CD4-positive, CD25-positive, alpha-beta regulatory T cell (primary cell): ENCODE results near the gene PLEKHM3. TPM values are rescaled to one million over a fixed set of nuclear protein-coding genes. Genes with fewer than 3 reads are reported as not detected.

Experiments used
- ATAC-seq, 2 donors: fragments of 150-1000 bp; cut with Tn5 transposase; one replicate each; pipeline ENCODE4 v1.10.0; 2021; ENCODE audit warnings: low read depth in 2 of 2, moderate number of reproducible peaks in 2 of 2, moderate library complexity in 1 of 2
- DNase-seq, 3 donors: peaks; one replicate each; pipeline versions ENCODE4 v3.0.0 to v3.0.0-alpha.2; 2012 to 2022; ENCODE audit warnings: mixed read lengths in 1 of 3
- H3K27ac ChIP-seq: one replicate; pipeline ENCODE4 v1.7.0; 2013; ENCODE audit warnings: mild to moderate bottlenecking, low read length; ENCODE audit not compliant: insufficient read depth, poor library complexity, severe bottlenecking
- H3K27me3 ChIP-seq: one replicate; pipeline ENCODE4 v1.7.0; 2013; ENCODE audit warnings: low read length; ENCODE audit not compliant: control insufficient read depth, insufficient read depth
- H3K36me3 ChIP-seq: one replicate; pipeline ENCODE4 v1.7.0; 2013; ENCODE audit warnings: mild to moderate bottlenecking, low read length, moderate library complexity; ENCODE audit not compliant: control insufficient read depth, insufficient read depth
- H3K4me1 ChIP-seq: 2 replicates; pipeline ENCODE4 v1.7.0; 2013; ENCODE audit warnings: mild to moderate bottlenecking, low read length; ENCODE audit not compliant: insufficient read depth, control insufficient read depth, poor library complexity, severe bottlenecking
- H3K4me3 ChIP-seq: one replicate; pipeline ENCODE4 v1.7.0; 2013; ENCODE audit warnings: low read depth, mild to moderate bottlenecking, low read length, moderate library complexity
- H3K9me3 ChIP-seq, 2 experiments: 1 replicate in 1 of 2; 2 replicates in 1 of 2; pipeline ENCODE4 v1.7.0; 2013; ENCODE audit warnings: low read length in 2 of 2, mild to moderate bottlenecking in 1 of 2, moderate library complexity in 1 of 2; ENCODE audit not compliant: control insufficient read depth in 2 of 2
- H3K27ac Mint-ChIP-seq, 3 donors: one replicate each; pipeline ENCODE4 v1.8.0; 2020 to 2022; ENCODE audit warnings: mild to moderate bottlenecking in 3 of 3, mixed read lengths in 3 of 3, moderate library complexity in 2 of 3
- H3K27me3 Mint-ChIP-seq: one replicate; pipeline ENCODE4 v1.8.0; 2022; ENCODE audit warnings: mild to moderate bottlenecking, mixed read lengths
- H3K36me3 Mint-ChIP-seq: one replicate; pipeline ENCODE4 v1.8.0; 2020; ENCODE audit warnings: mixed read lengths
- H3K4me1 Mint-ChIP-seq, 4 donors: one replicate each; pipeline ENCODE4 v1.8.0; 2020 to 2022; ENCODE audit warnings: mixed read lengths in 4 of 4, mild to moderate bottlenecking in 1 of 4
- H3K4me3 Mint-ChIP-seq, 4 donors: one replicate each; pipeline ENCODE4 v1.8.0; 2020 to 2022; ENCODE audit warnings: mild to moderate bottlenecking in 4 of 4, mixed read lengths in 4 of 4, moderate library complexity in 3 of 4
- H3K9me3 Mint-ChIP-seq, 7 donors: one replicate each; pipeline ENCODE4 v1.8.0; 2020 to 2022; ENCODE audit warnings: mixed read lengths in 7 of 7, mild to moderate bottlenecking in 3 of 7, moderate library complexity in 2 of 7
- polyA plus RNA-seq, 4 donors: library from polyadenylated mRNA; unstranded; fragments of 300-500 nt; fragmentation: Illumina TruSeq; gene quantifications; one replicate each; pipeline ENCODE4 v1.2.3, GENCODE V29; 2021
- total RNA-seq: library from RNA; stranded (reverse); gene quantifications from one replicate; pipeline ENCODE4 v1.2.3, GENCODE V29; 2022

Gene PLEKHM3
- total and polyA plus RNA-seq, 5 donors from 2014 or later, result 2.7 to 15.1 (median 3.4) TPM

DNA sequence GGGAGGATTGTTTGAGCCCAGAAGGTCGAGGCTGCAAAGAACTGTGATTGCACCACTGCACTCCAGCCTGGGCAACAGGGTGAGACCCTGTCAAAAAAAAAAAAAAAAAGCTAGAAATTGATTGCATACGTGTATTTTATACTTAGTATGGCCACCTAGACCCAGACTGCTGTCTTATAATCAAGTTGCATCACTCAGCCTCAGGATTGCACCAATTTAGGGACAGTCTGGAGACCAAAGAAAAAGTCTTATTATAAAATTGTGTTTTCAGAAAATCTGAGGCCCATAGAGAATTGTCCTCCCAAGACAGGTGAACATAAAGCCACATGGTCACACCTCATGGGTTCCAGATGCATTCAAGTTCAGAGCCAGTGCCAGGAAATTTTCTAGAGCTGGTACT is 17.1 kb upstream of the PLEKHM3 start:
- Mint-ChIP-seq H3K4me1 (no peaks in the 10 kb centered on the region), H3K9me3 (no peaks in the 10 kb centered on the region), H3K27me3 (peaks cover 17% of the 10 kb centered on the region), H3K4me3 (no peak overlapping the region), H3K27ac (no peak overlapping the region), H3K36me3 (no peaks in the 10 kb centered on the region)
- no peaks in the 10 kb centered on the region for H3K9me3 ChIP-seq
- H3K27me3 ChIP-seq, result peaks cover 3% of the 10 kb centered on the region
- ATAC-seq (no peak), DNase-seq (no peak)
- H3K36me3 ChIP-seq, result no peaks in the 10 kb centered on the region
- H3K4me3 ChIP-seq, result no peak overlapping the region
- no peaks in the 10 kb centered on the region for H3K4me1 ChIP-seq
- H3K27ac ChIP-seq, result no peak overlapping the region

DNA sequence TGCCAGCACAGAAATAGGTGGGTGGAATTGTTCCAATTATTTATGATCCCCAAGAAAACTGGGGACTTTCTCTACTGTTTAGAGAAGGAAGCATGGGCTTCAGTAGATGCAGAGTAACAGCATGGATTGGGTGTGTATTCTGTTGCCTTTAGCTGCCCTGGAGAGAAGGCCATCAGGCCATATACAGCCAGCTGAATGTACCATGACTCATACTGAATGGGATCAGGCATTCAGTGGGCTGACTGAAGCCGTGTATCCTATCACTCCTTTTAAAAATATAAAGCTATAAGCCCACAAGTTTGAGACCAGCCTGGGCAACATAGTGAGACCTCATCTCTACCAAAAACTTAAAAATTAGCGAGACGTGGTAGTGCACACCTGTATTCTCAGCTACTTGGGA is 16.7 kb upstream of the PLEKHM3 start:
- Histone ChIP-seq H3K9me3 (no peaks in the 10 kb centered on the region), H3K4me3 (no peak overlapping the region), H3K4me1 (no peaks in the 10 kb centered on the region), H3K27ac (no peak overlapping the region), H3K36me3 (no peaks in the 10 kb centered on the region), H3K27me3 (peaks cover 3% of the 10 kb centered on the region)
- no peaks in the 10 kb centered on the region for H3K36me3 Mint-ChIP-seq
- DNase-seq (no peak), ATAC-seq (no peak)
- H3K9me3 Mint-ChIP-seq, result no peaks in the 10 kb centered on the region
- no peak overlapping the region for H3K4me3 Mint-ChIP-seq
- H3K27me3 Mint-ChIP-seq, result peaks cover 17% of the 10 kb centered on the region
- H3K27ac Mint-ChIP-seq, result no peak overlapping the region
- no peaks in the 10 kb centered on the region for H3K4me1 Mint-ChIP-seq

DNA sequence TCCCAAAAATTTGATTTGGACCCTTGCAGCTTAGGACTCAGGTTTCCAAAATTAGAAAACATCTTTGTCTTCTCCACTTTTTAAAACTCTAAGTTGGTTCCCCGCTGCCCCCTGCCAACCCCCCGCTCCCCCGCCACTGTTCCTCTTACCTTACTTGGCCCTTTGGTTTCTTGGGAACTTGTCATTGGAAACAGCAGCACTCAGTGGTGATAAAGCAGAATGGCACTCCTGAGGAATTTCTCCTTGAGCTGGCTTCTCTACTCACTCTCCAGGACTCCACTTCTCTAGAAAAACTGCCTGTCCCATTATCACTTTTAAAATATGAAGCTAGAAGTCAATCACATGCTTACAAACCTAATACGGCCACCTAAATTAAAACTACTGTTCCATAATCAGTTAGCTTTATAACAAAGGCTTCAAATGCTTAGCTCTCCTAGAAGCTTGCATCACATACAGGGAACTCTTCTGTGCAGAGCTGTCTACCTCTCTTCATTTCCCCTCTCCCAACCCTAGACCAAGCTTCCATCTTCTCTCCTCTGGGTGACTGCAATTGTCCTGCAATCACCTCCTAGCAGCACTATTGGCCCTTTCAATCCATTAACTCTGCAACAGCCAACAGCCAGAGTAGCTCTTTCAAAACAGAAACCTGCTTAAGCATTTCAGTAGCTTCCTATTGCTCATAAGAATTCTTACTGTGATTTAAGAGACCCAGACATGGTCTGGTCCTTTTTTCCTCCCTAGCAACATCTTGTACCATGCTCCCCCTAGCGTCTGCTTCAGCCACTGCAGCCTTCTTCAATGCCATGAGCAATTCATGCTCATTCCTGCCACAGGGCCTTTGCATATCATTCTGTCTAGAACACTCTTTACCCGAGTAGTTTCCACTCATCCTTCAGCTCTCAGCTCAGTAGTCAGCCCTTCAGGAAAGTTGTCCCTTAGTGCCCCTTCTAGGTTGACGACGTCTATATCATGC is 15.2 kb upstream of the PLEKHM3 start:
- no peak overlapping the region for H3K27ac Mint-ChIP-seq
- DNase-seq, result peak; percentile 19 to 77 (median 53)

DNA sequence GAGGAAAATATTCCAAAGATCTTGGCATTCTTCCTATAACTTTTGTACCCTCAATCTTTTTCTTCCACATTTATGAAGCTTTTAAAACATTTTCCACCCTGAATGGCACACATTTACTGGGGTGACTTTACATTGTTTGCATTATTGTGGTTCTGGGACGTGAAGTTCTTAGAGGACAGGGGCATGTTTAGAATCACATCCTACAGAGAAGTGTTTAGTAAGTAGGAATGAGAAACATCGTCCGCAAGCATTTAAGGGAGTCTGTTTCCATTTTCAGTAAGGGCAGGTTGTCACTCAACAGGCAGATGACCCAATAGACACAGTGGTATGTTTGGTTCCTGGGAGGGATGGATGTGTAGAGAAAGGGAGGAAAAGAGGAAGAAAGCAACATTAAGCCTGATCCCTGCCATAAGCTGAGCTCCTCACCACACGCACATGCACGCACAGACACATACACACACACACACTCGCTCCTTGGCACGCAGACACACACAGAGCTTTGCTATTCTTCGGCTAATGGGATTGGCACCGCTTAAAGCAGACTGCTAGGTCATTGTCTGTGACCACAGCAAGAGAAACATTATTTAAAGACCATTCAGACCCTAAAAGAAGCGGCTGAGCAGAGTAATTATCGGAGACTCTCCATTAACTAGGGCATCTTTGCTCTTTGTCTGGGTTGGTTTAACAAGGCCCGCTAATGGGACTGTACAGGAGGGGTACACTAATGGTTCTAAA is 14.2 kb upstream of the PLEKHM3 start:
- no peaks in the 10 kb centered on the region for H3K36me3 ChIP-seq
- H3K27ac ChIP-seq, result no peak overlapping the region
- no peaks in the 10 kb centered on the region for H3K4me1 ChIP-seq
- no peaks in the 10 kb centered on the region for H3K36me3 Mint-ChIP-seq
- H3K27me3 ChIP-seq, result peaks cover 3% of the 10 kb centered on the region
- ATAC-seq (no peak), DNase-seq (no peak)
- H3K4me1 Mint-ChIP-seq, result no peaks in the 10 kb centered on the region
- no peaks in the 10 kb centered on the region for H3K9me3 ChIP-seq
- peaks cover 17% of the 10 kb centered on the region for H3K27me3 Mint-ChIP-seq
- H3K9me3 Mint-ChIP-seq, result no peaks in the 10 kb centered on the region
- H3K4me3 Mint-ChIP-seq, result no peak overlapping the region
- H3K4me3 ChIP-seq, result no peak overlapping the region
- H3K27ac Mint-ChIP-seq, result peak overlapping the region in 1 of 3 donors; percentile 0

More for the DNA sequence above, 15.2 kb upstream of the PLEKHM3 start:
- Histone ChIP-seq H3K4me1 (no peaks in the 10 kb centered on the region), H3K4me3 (no peak overlapping the region), H3K27me3 (peaks cover 3% of the 10 kb centered on the region), H3K9me3 (no peaks in the 10 kb centered on the region), H3K27ac (no peak overlapping the region), H3K36me3 (no peaks in the 10 kb centered on the region)
- Mint-ChIP-seq H3K27me3 (peaks cover 17% of the 10 kb centered on the region), H3K9me3 (no peaks in the 10 kb centered on the region), H3K4me3 (no peak overlapping the region), H3K4me1 (no peaks in the 10 kb centered on the region), H3K36me3 (no peaks in the 10 kb centered on the region)
- peak; percentile 55 to 56 for ATAC-seq

DNA sequence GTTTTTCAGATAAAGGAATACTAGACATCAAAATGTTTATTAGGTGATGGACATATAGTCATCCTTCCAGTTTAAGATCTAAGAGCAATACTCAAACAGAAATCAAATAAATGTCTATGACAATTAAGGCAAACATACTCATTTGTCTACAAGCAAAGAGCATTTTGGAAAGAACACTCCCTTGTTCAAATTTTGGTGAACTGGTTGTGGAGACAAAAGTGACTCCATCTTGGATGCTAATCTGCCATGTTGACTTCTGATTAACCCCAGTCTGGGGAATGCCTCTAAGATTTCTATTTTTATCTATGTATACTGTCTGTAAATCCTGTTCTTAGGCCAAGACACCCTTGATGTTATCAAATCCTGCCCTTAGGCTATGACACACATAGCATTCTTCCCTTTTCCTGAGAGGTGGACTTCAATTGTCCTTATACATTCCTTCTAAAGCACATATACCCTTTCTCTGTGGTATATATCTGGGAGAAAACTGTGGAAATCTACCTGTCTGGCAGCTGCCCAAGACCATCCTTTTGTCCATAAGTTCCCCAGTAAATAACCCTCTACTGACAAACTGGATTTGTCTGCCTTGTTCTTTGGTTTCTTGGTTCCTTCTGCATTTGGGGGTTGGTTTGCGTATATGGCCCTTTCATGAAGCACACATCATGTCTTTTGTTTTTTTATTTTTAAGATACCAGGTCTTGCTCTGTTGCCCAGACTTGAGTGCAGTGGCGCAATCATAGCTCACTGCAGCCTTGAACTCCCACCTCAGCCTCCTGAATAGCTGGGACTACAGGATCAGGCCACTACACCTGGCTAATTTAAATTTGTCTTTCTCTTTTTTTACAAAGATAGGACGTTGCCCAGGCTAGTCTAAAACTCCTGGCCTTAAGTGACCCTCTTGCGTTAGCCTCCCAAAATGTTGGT is 12.5 kb upstream of the PLEKHM3 start:
- no peaks in the 10 kb centered on the region for H3K9me3 Mint-ChIP-seq
- H3K27me3 Mint-ChIP-seq, result peaks cover 20% of the 10 kb centered on the region
- H3K27me3 ChIP-seq, result peaks cover 3% of the 10 kb centered on the region
- H3K4me3 Mint-ChIP-seq, result no peak overlapping the region
- H3K27ac Mint-ChIP-seq, result no peak overlapping the region
- no peaks in the 10 kb centered on the region for H3K9me3 ChIP-seq
- H3K4me1 ChIP-seq, result no peaks in the 10 kb centered on the region
- no peak for DNase-seq
- H3K27ac ChIP-seq, result no peak overlapping the region
- H3K36me3 Mint-ChIP-seq, result no peaks in the 10 kb centered on the region
- no peaks in the 10 kb centered on the region for H3K36me3 ChIP-seq
- ATAC-seq, result no peak
- H3K4me3 ChIP-seq, result no peak overlapping the region
- no peaks in the 10 kb centered on the region for H3K4me1 Mint-ChIP-seq

DNA sequence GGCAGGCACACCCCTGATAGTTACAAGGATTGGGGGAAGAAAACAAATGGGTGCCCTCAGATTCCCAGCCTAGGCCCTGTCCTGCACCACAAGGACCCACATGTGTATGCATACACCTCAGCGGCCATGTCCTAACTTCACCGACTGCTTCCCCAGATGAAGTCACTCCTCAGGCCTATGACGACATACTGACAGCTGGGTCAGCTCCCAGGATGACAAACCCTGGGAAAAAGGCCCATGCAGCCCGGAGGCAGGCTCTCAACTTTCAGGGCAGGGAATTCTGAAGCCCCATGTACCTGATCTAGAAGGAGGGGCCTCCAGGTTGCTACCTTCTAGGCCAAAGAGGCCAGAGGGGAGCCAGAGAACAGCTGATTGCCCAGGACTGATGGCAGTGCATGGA is 11.0 kb upstream of the PLEKHM3 start:
- no peak for ATAC-seq
- Mint-ChIP-seq H3K4me3 (no peak overlapping the region), H3K27me3 (peaks cover 20% of the 10 kb centered on the region), H3K36me3 (no peaks in the 10 kb centered on the region), H3K9me3 (no peaks in the 10 kb centered on the region), H3K4me1 (no peaks in the 10 kb centered on the region), H3K27ac (no peak overlapping the region)
- Histone ChIP-seq H3K27ac (no peak overlapping the region), H3K36me3 (no peaks in the 10 kb centered on the region), H3K9me3 (no peaks in the 10 kb centered on the region), H3K4me1 (no peaks in the 10 kb centered on the region), H3K27me3 (no peaks in the 10 kb centered on the region), H3K4me3 (no peak overlapping the region)
- no peak for DNase-seq

DNA sequence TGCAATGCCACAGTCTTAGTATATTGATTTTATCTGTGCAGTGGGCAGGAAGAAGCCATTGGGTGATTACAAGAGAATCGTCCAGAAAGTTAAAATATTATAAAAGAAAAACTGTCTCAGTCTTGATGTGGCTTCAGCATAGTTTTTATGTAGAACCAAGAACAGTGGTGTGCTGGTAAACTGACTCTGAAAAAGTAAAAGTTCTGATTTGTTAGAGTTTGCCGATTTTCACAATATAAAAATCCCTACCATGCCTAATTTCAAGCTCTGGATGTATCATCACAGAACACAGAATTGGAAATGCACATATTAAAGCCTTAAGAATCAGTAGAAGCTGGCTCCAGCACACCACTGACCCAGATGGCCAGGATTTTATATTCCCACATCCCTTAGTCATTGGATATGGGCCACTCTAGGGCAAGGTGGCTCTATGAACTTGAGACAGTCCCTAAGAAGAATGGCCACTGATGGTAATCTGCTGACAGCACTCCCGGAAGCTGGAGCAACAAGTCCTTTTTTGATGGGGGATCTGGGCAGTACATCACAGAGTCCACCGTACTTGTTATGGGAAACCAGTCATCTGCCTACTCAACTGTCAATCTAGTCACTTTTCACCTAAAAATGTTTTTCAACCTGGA is 9.3 kb upstream of the PLEKHM3 start:
- no peak overlapping the region for H3K27ac ChIP-seq
- Mint-ChIP-seq H3K27me3 (peaks cover 12% of the 10 kb centered on the region), H3K27ac (no peak overlapping the region), H3K4me3 (no peak overlapping the region), H3K36me3 (no peaks in the 10 kb centered on the region), H3K4me1 (no peaks in the 10 kb centered on the region), H3K9me3 (no peaks in the 10 kb centered on the region)
- no peaks in the 10 kb centered on the region for H3K9me3 ChIP-seq
- no peaks in the 10 kb centered on the region for H3K36me3 ChIP-seq
- ATAC-seq (no peak), DNase-seq (no peak)
- H3K4me1 ChIP-seq, result no peaks in the 10 kb centered on the region
- no peaks in the 10 kb centered on the region for H3K27me3 ChIP-seq
- no peak overlapping the region for H3K4me3 ChIP-seq
